H1 (cell line): ENCODE measurements around the gene CAPN9. TPM values are rescaled to one million over a fixed set of nuclear protein-coding genes. Genes with fewer than 3 reads are reported as not detected.

Source experiments
- SAP30 ChIP-seq: fragments of 300-600 bp; sonication (generic); IDR thresholded peaks from 2 replicates; pipeline ENCODE4 v1.7.1; 2012; ENCODE audit warnings: low read length, moderate library complexity, mild to moderate bottlenecking, inconsistent platforms; ENCODE audit not compliant: insufficient read depth, insufficient replicate concordance
- polyA plus RNA-seq, 7 experiments: library from polyadenylated mRNA; depleted of rRNA in 3 of 7; stranded (reverse) in 5 of 7; unstranded in 2 of 7; fragments of >200 nt in 5 of 7; fragments of 200-250 nt in 2 of 7; gene quantifications; 1 replicate in 5 of 7; 2 replicates in 1 of 7; 4 replicates in 1 of 7; pipeline versions ENCODE4 v1.2.1 to v1.2.3, GENCODE V29; 2011 to 2013; ENCODE audit warnings: missing spikeins in 2 of 7, mixed read lengths in 2 of 7
- total RNA-seq: library from RNA; stranded (reverse); fragmentation: NEBNext Ultra II Directional; extraction: Animal tissue kit (Norgen Biotek cat#: 25700); gene quantifications from 2 replicates; pipeline ENCODE4 v1.2.1, GENCODE V29; 2021
- TF ChIP-seq, protein P1 (sequence below): IDR thresholded peaks from 2 replicates; pipeline ENCODE4 v1.6.1; 2011; ENCODE audit warnings: low read depth, mild to moderate bottlenecking, low read length; ENCODE audit not compliant: insufficient read depth
- TF ChIP-seq, protein P2 (sequence below): IDR thresholded peaks from 2 replicates; pipeline ENCODE4 v1.6.1; 2012; ENCODE audit warnings: inconsistent platforms
- TF ChIP-seq, protein P3 (sequence below), 3 experiments: IDR thresholded peaks; 1 replicate in 2 of 3; 2 replicates in 1 of 3; pipeline versions ENCODE4 v1.5.1 to v1.6.1; 2011; ENCODE audit warnings: low read length in 3 of 3, mild to moderate bottlenecking in 3 of 3, inconsistent platforms in 2 of 3, low read depth in 1 of 3, moderate library complexity in 1 of 3; ENCODE audit not compliant: insufficient read depth in 1 of 3; ENCODE audit errors: control extremely low read depth in 1 of 3

Gene CAPN9
- total and polyA plus RNA-seq, 2 of the 8 experiments (the other 6 are each of a cell fraction or from before 2014, with no cell fraction given): 0.22 to 0.76 TPM

DNA sequence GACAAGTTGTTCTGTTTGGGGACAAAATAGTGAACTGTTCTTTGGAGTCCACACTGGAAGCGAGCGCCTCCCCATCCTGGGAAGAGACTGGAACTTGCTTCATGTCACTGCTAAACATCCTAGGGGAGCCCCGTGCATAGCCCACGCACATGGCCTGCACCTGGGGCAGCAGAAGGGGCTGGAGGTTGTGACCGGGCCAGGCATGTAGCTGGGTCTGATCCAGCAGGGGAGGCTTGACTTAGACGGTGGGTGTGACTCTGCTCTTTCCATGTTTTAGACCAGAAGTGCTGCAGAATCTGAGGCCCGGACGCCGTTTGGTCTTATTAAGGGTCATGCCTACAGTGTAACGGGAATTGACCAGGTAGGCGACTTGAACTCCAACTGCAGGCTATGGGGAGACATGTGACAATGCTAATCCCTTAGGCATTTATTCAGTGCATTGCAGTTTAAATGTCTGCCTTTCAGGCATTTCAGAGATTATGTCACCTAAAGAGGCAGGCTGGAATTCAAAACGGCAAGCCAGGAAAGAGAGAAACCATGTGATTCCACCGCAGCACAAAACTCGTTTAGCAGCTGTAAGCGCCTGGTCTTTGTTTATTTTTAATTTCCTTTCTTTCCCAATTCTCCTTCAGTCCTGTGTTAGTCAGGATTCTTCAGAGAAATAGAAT is 21.8 kb downstream of the CAPN9 start (continued):
- TF ChIP-seq, protein P1, sequence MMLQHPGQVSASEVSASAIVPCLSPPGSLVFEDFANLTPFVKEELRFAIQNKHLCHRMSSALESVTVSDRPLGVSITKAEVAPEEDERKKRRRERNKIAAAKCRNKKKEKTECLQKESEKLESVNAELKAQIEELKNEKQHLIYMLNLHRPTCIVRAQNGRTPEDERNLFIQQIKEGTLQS: no peak
- TF ChIP-seq, protein P2, sequence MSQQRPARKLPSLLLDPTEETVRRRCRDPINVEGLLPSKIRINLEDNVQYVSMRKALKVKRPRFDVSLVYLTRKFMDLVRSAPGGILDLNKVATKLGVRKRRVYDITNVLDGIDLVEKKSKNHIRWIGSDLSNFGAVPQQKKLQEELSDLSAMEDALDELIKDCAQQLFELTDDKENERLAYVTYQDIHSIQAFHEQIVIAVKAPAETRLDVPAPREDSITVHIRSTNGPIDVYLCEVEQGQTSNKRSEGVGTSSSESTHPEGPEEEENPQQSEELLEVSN: no peak
- no peak for TF ChIP-seq SAP30
- TF ChIP-seq, protein P3, sequence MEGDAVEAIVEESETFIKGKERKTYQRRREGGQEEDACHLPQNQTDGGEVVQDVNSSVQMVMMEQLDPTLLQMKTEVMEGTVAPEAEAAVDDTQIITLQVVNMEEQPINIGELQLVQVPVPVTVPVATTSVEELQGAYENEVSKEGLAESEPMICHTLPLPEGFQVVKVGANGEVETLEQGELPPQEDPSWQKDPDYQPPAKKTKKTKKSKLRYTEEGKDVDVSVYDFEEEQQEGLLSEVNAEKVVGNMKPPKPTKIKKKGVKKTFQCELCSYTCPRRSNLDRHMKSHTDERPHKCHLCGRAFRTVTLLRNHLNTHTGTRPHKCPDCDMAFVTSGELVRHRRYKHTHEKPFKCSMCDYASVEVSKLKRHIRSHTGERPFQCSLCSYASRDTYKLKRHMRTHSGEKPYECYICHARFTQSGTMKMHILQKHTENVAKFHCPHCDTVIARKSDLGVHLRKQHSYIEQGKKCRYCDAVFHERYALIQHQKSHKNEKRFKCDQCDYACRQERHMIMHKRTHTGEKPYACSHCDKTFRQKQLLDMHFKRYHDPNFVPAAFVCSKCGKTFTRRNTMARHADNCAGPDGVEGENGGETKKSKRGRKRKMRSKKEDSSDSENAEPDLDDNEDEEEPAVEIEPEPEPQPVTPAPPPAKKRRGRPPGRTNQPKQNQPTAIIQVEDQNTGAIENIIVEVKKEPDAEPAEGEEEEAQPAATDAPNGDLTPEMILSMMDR (IDR thresholded peaks at IDR 0.05; ENCODE audit: control extremely low read depth in 1 of 3, insufficient read depth in 1 of 3, low read depth in 1 of 3, low read length in 3 of 3): no peak
- TF ChIP-seq, all 59 proteins: peak for 0
